Lower lobe of right lung (tissue), 2 donors: ENCODE data around the gene RNASE4. TPM values are rescaled to one million over a fixed set of nuclear protein-coding genes. Genes with fewer than 3 reads are reported as not detected.
"Not testable (repeated sequence)": the region's sequence is repeated elsewhere in the genome, so short reads cannot be mapped to it uniquely, and the experiment has no call there.

ENCODE experiments used
- ATAC-seq, 2 donors: fragments of 200-7000 bp; cut with Tn5 transposase; one replicate each; pipeline ENCODE4 v1.9.1; 2020 to 2022; ENCODE audit warnings: mild to moderate bottlenecking in 2 of 2, moderate library complexity in 2 of 2
- DNase-seq: peaks from one replicate; pipeline ENCODE4 v3.0.0-alpha.2; 2020
- H3K27ac ChIP-seq: fragments of 200-600 bp; one replicate; pipeline ENCODE4 v1.8.0; 2022
- H3K27me3 ChIP-seq: fragments of 200-600 bp; one replicate; pipeline ENCODE4 v1.8.0; 2022; ENCODE audit warnings: low read depth
- H3K36me3 ChIP-seq: fragments of 200-600 bp; one replicate; pipeline ENCODE4 v1.8.0; 2022; ENCODE audit warnings: mild to moderate bottlenecking
- H3K4me1 ChIP-seq: fragments of 200-600 bp; one replicate; pipeline ENCODE4 v1.8.0; 2022
- H3K4me3 ChIP-seq: fragments of 200-600 bp; one replicate; pipeline ENCODE4 v1.8.0; 2022; ENCODE audit warnings: mild to moderate bottlenecking
- H3K9me3 ChIP-seq: fragments of 200-600 bp; one replicate; pipeline ENCODE4 v1.8.0; 2022
- CTCF ChIP-seq: fragments of 200-600 bp; IDR thresholded peaks from one replicate; pipeline ENCODE4 v1.8.0; 2022; ENCODE audit warnings: antibody characterized with exemption, mild to moderate bottlenecking
- intact Hi-C: fragments of 100-400 bp; cut with DNase I; formaldehyde crosslinking; loops from one replicate; pipeline ENCODE4 v1.11.0; 2022
- total RNA-seq: library from RNA; stranded (reverse); fragmentation: NEBNext Ultra II Directional; extraction: Animal tissue kit (Norgen Biotek cat#: 25700); gene quantifications from one replicate; pipeline ENCODE4 v1.2.1, GENCODE V29; 2021
- donor health status: DM: no; HTN: yes; CAD: no; lungs with severe emphysema.

Gene RNASE4
- total RNA-seq, 1 donor from 2014 or later = 41.0 TPM

GRCh38 chr14:20732477-20732876 lies 48.1 kb downstream of the RNASE4 start:
- Histone ChIP-seq H3K9me3 (no peaks in the 10 kb centered on the region), H3K4me3 (no peak overlapping the region), H3K27me3 (no peaks in the 10 kb centered on the region), H3K36me3 (no peaks in the 10 kb centered on the region), H3K4me1 (peaks cover 4% of the 10 kb centered on the region), H3K27ac (no peak overlapping the region)
- intact Hi-C loops = no loop called here
- ATAC-seq (no peak), DNase-seq (no peak)
- TF ChIP-seq CTCF = no peak

- H3K27me3 ChIP-seq = no peaks in the 10 kb centered on the region
- H3K36me3 ChIP-seq = no peaks in the 10 kb centered on the region
- TF ChIP-seq CTCF = no peak
- no peaks in the 10 kb centered on the region for H3K9me3 ChIP-seq
- DNase-seq (no peak), ATAC-seq (peak in 1 of 2 donors; percentile 62)
- H3K4me1 ChIP-seq = peaks cover 4% of the 10 kb centered on the region
- intact Hi-C loops = no loop called here
- H3K27ac ChIP-seq = no peak overlapping the region
- no peak overlapping the region for H3K4me3 ChIP-seq
Observed at GRCh38 chr14:20732979-20733635, 48.7 kb downstream of the RNASE4 start.

- H3K36me3 ChIP-seq = no peaks in the 10 kb centered on the region
- TF ChIP-seq CTCF = no peak
- no peaks in the 10 kb centered on the region for H3K9me3 ChIP-seq
- DNase-seq (no peak), ATAC-seq (no peak)
- no peak overlapping the region for H3K27ac ChIP-seq
- intact Hi-C loops = no loop called here
- H3K4me1 ChIP-seq = peaks cover 4% of the 10 kb centered on the region
- H3K27me3 ChIP-seq = no peaks in the 10 kb centered on the region
- no peak overlapping the region for H3K4me3 ChIP-seq
Observed at GRCh38 chr14:20733684-20734429, 49.5 kb downstream of the RNASE4 start.

- no peaks in the 10 kb centered on the region for H3K36me3 ChIP-seq
- H3K27me3 ChIP-seq = no peaks in the 10 kb centered on the region
- no peak overlapping the region for H3K27ac ChIP-seq
- H3K9me3 ChIP-seq = no peaks in the 10 kb centered on the region
- ATAC-seq = no peak
- H3K4me3 ChIP-seq = no peak overlapping the region
- no peak for TF ChIP-seq CTCF
- no peak for DNase-seq
- H3K4me1 ChIP-seq = peaks cover 4% of the 10 kb centered on the region
- intact Hi-C loops = no loop called here
Observed at GRCh38 chr14:20734430-20734806, 50.1 kb downstream of the RNASE4 start.

- DNase-seq, H3K27me3 ChIP-seq, H3K4me3 ChIP-seq, ATAC-seq, intact Hi-C loops, H3K27ac ChIP-seq, H3K4me1 ChIP-seq, H3K9me3 ChIP-seq, H3K36me3 ChIP-seq: not testable (repeated sequence)
Observed at GRCh38 chr14:20738292-20738691, 53.9 kb downstream of the RNASE4 start.

- H3K36me3 ChIP-seq = no peaks in the 10 kb centered on the region
- H3K27ac ChIP-seq = no peak overlapping the region
- no peaks in the 10 kb centered on the region for H3K27me3 ChIP-seq
- no peaks in the 10 kb centered on the region for H3K4me1 ChIP-seq
- TF ChIP-seq CTCF = no peak
- no peak for ATAC-seq
- no peak for DNase-seq
- no peak overlapping the region for H3K4me3 ChIP-seq
- no peaks in the 10 kb centered on the region for H3K9me3 ChIP-seq
- intact Hi-C loops = no loop called here
Observed at GRCh38 chr14:20742132-20742531, 57.8 kb downstream of the RNASE4 start.
